Measurements from ENCODE around the gene HDDC2. TPM values are rescaled to one million over a fixed set of nuclear protein-coding genes. Genes with fewer than 3 reads are reported as not detected.

HDDC2 gene
- total RNA-seq, 1 experiment from 2014 or later, result 69.8 TPM

GRCh38 chr6:125323376-125323775 is 21.6 kb upstream of the HDDC2 start:
- H3K9me3 Mint-ChIP-seq, result no peaks in the 10 kb centered on the region
- no peak for ATAC-seq
- CTCF ChIA-PET, result interaction anchor here (1.7 kb wide), 1 partner anchor 10 kb away, joined by 4 read pairs; no protein-coding TSS in a partner anchor

More at GRCh38 chr6:125323376-125323775, 21.6 kb upstream of the HDDC2 start:
- Mint-ChIP-seq H3K27me3 (ENCODE audit: low read depth) (0 out of 2 replicates have a peak, but pooled peaks cover 3% of the 10 kb centered on the region), H3K27ac (no peak overlapping the region), H3K4me1 (peaks cover 5% of the 10 kb centered on the region), H3K4me3 (no peak overlapping the region), H3K36me3 (peaks cover 3% of the 10 kb centered on the region; the same call in 1 of the 2 replicates)
- DNase-seq (ENCODE audit: low spot score), result no peak
- TF ChIP-seq ZSCAN18 (CRISPR knock-in tag; IDR thresholded peaks at IDR 0.05), result no peak
- TF ChIP-seq ZBTB21 (CRISPR knock-in tag; IDR thresholded peaks at IDR 0.05; ENCODE audit: borderline replicate concordance), result no peak
- no peak for TF ChIP-seq STAT6 (CRISPR knock-in tag; conservative IDR thresholded peaks at IDR 0.05; ENCODE audit: low read depth)
- TF ChIP-seq NR3C1 (CRISPR knock-in tag; conservative IDR thresholded peaks at IDR 0.05; ENCODE audit: low read depth), result no peak
- no peak for TF ChIP-seq TP53 (CRISPR knock-in tag; IDR thresholded peaks at IDR 0.05)
- TF ChIP-seq ZNF219 (CRISPR knock-in tag; IDR thresholded peaks at IDR 0.05; ENCODE audit: borderline replicate concordance), result no peak
- no peak for TF ChIP-seq ZMAT4 (CRISPR knock-in tag; IDR thresholded peaks at IDR 0.05)
- TF ChIP-seq ZNF671 (CRISPR knock-in tag; IDR thresholded peaks at IDR 0.05), result no peak
- TF ChIP-seq PRRX2 (CRISPR knock-in tag; IDR thresholded peaks at IDR 0.05), result no peak
- TF ChIP-seq PRDM15 (CRISPR knock-in tag; IDR thresholded peaks at IDR 0.05), result no peak
- no peak for TF ChIP-seq CDX4 (CRISPR knock-in tag; IDR thresholded peaks at IDR 0.05; ENCODE audit: borderline replicate concordance)
- TF ChIP-seq SOX15 (CRISPR knock-in tag; IDR thresholded peaks at IDR 0.05), result no peak
- no peak for TF ChIP-seq RELA (CRISPR knock-in tag; IDR thresholded peaks at IDR 0.05; ENCODE audit: borderline replicate concordance)
- TF ChIP-seq USF1 (CRISPR knock-in tag; IDR thresholded peaks at IDR 0.05), result no peak
- TF ChIP-seq ZNF232 (CRISPR knock-in tag; IDR thresholded peaks at IDR 0.05), result no peak
- no peak for TF ChIP-seq CREM (CRISPR knock-in tag; IDR thresholded peaks at IDR 0.05)
- no peak for TF ChIP-seq AR (CRISPR knock-in tag; IDR thresholded peaks at IDR 0.05)
- TF ChIP-seq EMX1 (CRISPR knock-in tag; IDR thresholded peaks at IDR 0.05), result no peak
- TF ChIP-seq OVOL2 (CRISPR knock-in tag; IDR thresholded peaks at IDR 0.05; ENCODE audit: borderline replicate concordance), result no peak
- no peak for TF ChIP-seq IRF1 (CRISPR knock-in tag; IDR thresholded peaks at IDR 0.05)
- POLR2A ChIA-PET, result no interaction called here
